Left ventricle myocardium superior (tissue), 1 donor: Measurements from ENCODE around the gene KLHL21. TPM values are rescaled to one million over a fixed set of nuclear protein-coding genes. Genes with fewer than 3 reads are reported as not detected.
"Not testable (repeated sequence)": the region's sequence is repeated elsewhere in the genome, so short reads cannot be mapped to it uniquely, and the experiment has no call there.

Experiments
- ATAC-seq: fragments of 200-7000 bp; cut with Tn5 transposase; one replicate; pipeline ENCODE4 v1.9.1; 2020; ENCODE audit warnings: mild to moderate bottlenecking, moderate library complexity
- DNase-seq: peaks from one replicate; pipeline ENCODE4 v3.0.0-alpha.2; 2020
- intact Hi-C: fragments of 100-400 bp; cut with micrococcal nuclease; formaldehyde crosslinking; loops from one replicate; pipeline ENCODE4 v1.11.0; 2022
- total RNA-seq: library from RNA; stranded (reverse); fragmentation: NEBNext Ultra II Directional; extraction: Animal tissue kit (Norgen Biotek cat#: 25700); gene quantifications from one replicate; pipeline ENCODE4 v1.2.1, GENCODE V29; 2021
- donor health status: DM: no; HTN: yes; CAD: no; lungs with severe emphysema.

The KLHL21 gene
- total RNA-seq, 1 donor from 2014 or later = 131 TPM

DNA sequence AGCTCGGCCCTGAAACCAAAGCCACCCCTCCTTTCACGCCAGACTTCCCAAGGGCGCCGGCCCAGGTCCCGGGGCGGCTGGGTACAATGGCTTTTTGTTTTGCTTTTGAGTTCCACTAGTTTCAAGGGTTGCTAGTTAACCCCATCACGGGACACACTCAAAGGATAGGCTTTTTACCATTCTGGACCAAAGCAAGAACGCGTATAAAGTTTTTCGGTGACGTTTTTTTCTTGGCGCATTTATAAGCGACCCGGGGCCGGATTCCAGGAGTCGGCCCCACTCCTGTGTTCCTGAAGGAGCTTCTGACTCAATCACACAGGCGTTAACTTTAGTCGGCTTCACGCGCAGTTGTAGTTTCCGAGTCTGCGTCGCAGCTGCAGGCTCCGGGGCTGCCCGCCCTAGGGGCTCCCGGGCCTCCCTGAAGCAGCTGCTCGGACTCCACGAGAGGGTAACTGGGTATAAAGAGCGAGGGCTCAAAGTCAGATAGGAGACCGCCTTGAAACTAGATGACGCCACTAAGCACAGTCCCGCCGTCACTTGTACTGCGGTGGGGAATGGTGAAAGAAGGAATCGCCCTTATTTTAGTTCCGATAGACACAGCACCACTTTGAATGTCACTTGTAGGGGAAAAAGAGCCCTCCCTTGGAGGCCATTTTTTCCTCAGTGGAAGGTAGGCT, 707 bp upstream of the KLHL21 start:
- DNase-seq (peak; percentile 73), ATAC-seq (peak; percentile 26)
- intact Hi-C loops = no loop called here

DNA sequence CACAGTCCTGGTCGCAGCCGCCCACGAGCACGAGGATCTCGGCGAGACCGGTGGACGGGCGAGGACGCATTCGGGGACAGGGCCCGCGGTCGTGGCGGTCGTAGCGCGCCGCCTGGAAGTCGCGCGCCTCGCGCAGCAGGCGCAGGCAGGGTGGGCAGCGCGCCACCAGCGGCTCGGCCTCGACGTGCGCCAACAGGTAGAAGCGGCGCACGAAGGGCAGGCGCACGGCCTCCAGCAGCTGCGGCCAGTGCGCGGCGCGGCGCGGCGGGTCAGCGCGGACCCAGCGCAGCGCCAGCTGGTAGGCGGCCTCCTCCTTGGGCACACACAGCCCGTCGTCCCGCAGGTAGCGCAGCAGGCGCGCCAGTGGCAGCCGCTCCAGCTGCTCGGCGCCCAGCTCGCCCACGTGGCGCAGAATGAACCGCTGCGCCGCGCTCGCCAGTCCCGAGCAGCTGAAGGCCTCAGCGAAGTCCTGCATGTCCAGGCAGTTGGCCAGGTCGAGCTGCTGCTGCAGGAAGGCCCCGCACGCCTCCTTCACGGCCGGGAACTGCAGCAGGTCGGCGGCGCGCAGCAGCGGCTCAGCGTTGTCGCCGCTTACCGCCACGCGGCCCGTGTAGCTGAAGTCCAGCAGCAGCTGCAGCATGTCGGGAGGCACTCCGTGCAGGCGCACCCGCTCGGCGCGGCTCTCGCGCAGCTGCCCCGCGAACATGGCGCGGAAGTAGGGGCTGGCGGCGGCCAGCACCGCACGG, 573 bp downstream of the KLHL21 start:
- intact Hi-C loops = no loop called here
- peak; percentile 70 for DNase-seq

DNA sequence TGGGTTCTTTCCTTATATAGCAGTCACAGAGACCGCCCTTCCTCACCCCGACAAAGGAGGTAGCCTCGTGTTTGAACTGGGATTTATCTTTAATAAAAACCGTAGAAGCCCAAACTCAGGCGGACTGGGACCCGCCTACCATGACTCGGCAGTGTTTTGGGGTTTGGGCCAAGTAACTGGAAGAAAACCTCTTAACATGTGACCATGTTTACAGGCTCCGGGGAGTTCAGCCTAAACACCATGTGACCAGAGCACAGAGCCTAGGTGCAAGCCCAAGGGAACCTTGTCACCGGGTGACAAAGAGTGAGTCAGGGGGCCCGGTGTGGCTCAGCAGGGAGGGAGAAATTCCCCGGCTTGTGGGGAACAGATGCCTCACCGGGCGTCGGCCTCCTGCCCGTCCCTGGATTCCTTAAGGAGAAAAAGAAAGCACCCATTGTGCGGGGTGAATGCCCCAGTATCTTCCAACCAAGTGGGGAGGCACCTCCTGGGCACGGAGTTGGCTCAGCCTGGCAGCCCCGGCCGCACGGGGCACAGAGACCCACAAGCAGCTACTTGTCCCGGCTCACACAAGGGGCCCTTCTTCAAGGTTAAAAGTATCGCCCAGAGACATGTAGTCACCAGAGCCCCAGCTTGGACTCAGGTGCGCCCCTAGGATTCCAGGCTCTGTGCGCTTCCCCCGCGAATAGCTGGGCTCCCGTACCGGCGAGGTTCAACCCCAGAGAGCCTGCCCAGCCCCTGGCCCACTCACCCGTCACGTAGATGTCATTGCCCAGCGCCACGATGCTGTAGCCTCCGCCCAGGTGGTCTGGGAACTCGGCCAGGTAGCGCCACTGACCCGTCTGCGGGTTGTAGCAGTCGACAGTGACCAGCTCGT, 1.4 kb downstream of the KLHL21 start:
- intact Hi-C loops = no loop called here
- DNase-seq = peak; percentile 70
- ATAC-seq = peak; percentile 27

More for the DNA sequence above, 573 bp downstream of the KLHL21 start:
- peak; percentile 21 for ATAC-seq

DNA sequence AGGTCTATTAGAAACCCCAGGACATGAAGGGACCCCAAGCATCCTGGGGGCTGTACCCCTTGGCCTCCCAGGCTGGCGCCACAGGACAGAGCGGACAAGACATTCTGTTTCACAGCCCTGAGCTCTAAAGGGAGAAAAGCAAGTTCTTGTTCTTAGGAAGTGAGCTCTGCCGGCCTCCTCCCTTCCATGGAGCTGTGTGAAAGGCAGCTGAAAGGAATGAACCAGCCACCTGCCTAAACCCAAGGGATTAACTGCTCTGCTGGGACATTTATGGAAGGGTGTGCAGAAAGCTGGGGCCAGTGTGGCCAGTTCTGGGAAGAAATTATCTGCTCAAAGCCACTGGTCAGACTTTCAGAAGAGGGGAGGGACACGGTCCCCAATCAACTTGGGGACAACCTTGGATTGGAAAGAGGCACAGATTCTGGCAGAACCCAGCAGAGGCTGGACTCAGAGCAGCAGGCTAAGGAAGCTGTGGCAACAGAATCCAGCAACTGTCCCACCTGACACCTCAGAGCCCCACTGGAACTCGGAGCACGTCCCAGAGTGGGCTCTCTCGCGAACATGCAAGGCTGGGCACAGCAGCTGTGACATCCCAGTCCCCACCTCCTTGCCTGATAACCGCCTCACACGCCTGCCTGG, 2.1 kb downstream of the KLHL21 start:
- DNase-seq (peak; percentile 72), ATAC-seq (peak; percentile 18)
- intact Hi-C loops = no loop called here

DNA sequence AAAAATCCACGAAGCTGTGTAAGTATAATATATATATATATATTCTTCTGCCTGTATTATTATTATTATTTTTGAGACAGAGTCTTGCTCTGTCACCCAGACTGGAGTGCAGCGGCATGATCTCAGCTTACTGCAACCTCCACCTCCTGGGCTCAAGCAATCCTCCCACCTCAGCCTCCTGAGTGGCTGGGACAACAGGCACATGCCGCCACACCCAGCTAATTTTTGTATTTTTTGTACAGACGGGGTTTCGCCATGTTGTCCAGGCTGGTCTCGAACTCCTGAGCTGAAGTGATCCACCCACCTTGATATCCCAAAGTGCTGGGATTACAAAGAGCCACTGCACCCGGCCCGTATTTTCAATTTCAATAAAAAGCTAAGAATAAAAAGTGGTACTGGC, 2.7 kb downstream of the KLHL21 start:
- not testable (repeated sequence) for ATAC-seq

DNA sequence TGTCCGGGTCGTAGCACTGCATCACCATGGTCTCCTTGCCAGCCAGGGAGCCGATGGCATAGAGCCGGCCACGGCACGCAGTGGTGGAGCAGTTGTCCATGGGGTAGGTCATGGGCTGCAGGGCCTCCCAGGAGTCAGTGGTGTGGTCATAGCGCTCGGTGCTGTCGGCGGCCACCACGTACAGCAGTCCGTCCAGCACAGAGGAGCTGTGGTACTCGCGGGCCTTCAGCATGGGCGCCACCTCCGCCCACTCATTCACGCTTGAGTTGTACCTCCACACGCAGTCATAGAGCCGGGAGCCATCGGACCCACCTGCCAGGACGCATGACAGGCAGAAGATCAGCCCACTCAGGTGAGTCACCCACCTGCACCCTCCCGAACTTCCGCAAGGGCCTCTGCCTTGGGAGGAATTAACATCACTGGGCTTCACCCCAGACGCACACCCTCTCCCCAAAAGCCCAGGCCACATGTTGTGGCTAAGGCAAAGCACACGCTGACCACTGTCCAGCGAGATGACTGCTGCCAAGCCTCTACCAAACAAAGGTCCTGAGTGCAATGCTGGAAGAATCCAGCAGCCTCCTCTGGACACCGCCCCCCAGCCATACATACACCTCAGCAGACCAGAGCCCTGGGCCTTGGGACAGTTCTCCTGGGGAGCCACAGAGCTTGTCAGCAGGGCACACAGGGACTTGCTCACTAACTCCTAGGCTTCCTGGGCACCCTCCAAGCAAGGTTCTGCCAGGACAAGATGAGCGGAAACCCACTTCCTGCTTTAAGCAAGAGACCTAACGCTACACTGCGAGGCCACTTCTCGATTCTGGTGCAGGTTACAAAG, 3.3 kb downstream of the KLHL21 start:
- no peak for ATAC-seq
- DNase-seq = peak; percentile 40
- intact Hi-C loops = no loop called here

More for the DNA sequence above, 2.7 kb downstream of the KLHL21 start:
- DNase-seq, intact Hi-C loops: not testable (repeated sequence)

DNA sequence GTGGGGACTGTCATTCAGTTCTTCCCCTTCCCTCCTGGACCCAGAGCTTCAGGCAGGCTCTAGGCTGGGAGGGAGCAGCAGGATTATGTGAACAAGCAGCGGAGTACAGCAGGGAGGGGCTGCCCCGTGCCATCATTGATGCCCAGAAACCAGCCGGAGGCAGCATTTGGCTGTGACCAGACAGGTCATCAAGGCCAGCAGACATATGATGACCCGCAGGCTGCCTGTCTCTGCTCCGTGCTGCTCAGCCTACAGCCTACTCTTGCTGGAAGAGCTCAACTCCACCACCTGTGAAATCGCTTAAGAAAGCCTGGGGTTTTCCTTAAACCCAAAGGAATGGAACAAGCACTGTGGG, 4.9 kb downstream of the KLHL21 start:
- intact Hi-C loops = no loop called here

DNA sequence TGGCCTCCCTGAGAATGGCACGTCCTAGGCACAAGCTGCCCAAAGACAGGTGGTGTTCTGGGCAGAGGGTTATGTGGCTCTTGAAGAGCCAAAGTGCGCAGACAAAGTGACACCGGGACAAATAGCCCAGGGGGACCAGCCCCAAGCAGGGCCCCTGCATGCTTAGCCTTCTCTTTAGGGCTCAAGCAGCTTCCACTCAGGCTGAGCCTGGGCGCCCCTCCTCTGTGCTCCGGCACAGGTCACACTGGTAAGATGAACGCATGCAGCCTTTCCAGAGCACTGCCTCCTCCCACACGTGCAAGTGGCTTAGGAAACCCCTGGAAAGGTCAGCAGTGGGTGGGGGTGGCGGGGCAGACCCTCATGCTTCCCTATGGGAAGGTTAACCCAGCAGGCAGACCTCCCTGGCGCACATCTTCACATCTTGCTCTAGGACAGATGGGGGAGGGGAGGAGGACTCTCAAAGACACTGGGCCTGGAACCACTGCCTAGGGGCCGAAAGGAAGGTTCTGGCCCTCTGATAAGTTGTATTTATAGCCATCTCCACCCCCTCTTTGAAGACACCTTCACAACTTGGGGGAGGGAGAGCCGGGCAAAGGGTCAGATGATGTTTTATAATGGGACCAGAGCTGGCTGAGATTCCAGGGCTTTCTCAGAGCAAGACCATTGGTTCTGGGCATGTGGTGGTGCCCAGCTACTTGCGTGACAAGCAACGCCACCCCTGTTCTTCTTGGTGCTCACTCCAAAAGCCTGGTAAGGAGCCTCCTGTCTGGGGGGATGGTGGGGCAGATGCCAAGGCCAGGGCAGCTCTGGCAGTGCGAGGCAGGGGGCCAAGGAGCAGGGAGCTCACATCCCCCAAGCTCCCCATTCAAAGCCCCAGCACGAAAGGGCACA, 5.5 kb downstream of the KLHL21 start:
- DNase-seq (no peak), ATAC-seq (peak; percentile 39)
- intact Hi-C loops = no loop called here

More for the DNA sequence above, 4.9 kb downstream of the KLHL21 start:
- ATAC-seq (no peak), DNase-seq (no peak)

DNA sequence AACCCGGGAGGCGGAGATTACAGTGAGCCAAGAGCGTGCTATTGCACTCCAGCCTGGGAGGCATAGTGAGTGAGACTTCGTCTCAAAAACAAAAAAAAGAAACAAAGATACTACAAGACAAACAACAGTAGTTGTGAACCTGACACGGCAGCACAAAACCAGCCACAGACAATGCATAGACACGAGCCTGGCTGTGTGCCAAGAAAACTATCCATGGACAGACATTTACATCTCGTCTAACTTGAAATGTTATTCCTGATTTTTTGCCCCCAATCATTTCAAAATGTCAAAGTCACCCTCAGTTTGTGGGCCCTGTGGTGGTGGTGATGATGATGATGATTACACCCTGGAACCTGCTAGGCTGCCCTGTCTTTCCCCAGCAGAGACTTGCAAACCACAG, 6.3 kb downstream of the KLHL21 start:
- DNase-seq (no peak), ATAC-seq (no peak)
- intact Hi-C loops = no loop called here

DNA sequence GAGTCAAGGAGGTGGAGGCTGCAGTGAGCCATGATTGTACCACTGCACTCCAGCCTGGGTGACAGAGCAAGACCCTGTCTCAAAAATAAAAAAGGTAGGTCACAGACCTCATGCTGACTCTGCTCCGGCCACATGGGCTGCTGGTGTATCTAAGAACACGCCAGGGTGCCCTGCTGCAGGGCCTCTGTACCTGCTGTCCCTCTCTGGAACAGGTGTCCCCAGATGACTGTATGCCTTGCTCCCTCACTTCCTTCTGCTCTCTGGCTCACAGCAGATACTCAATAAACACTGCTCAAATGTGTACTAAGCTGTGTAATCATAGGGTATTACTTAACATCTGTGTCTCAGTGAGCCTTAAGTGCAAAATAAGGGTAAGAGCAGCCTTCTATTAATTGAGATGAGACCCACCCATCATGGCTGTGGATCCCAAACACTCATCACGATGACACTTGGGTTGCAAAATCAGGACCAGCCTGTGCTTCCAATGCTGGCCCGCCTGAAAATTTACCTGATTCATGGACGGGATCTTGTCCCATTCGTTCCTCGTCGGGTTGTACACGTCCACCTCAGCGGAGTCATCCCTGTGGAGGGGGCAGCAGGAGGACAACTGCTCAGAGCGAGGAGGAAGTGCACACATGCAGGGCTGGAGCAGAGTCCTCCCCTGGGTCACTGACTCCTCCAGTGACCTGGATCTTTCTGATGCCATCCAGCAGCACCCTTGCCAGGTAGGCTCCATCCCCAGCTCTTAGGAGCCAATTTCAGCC, 7.5 kb downstream of the KLHL21 start:
- no peak for ATAC-seq
- DNase-seq = no peak
- intact Hi-C loops = no loop called here

DNA sequence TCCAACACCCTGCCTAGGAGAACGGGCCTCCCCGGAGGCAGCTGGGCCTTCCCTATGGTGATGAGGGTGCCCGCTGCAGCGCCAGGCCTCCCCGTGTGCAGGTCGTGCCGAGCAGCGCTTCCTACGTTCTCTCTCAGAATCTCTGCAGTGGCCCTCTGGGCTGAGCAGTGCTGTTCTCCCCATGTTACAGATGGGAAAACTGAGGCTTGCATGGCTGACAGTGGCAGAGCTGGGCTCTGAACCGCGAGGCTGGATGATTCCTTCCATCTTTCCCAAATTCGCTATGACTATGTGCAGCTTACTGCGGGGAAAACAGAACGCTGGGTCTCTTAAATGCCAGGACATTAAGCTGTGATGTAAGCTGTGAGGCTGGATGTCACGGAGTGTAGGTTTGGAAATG, 8.9 kb downstream of the KLHL21 start:
- no peak for DNase-seq
- intact Hi-C loops = no loop called here
- no peak for ATAC-seq

DNA sequence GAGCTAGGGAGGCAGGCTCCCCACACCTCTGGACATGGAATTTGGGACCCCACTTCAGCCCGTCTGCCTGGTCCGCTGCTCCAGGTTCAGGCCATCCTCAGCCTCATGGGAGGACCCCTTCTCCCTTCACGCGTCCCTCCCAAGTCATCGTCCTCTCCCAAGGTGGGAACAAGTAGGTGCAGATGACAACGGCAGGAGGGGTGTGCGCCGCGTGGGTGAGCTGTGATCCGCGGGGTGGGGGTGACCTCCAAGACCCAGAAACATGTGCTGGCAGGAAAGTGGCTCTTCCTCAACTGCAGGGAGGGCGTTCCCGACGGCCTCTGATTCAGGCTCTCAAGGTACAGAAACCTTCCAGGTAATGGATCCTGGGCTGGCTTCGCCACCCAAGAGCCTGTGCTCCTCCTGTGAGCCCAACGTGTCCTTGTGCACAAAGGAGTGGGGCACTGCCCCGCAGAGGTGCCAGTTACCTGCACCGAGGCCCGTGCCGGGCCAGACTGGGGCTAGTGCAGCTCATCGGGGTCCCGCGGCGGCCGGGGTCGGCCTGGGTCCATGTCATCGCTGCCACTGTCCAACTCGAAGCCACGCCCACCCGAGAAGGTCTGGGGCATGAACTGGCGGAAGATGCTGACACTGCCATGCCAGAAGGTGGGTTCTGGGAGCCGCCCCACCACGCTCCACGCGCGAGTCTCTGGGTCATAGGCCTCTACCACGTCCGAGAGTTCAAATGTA, 9.6 kb downstream of the KLHL21 start:
- DNase-seq = no peak
- no peak for ATAC-seq
- intact Hi-C loops = no loop called here

DNA sequence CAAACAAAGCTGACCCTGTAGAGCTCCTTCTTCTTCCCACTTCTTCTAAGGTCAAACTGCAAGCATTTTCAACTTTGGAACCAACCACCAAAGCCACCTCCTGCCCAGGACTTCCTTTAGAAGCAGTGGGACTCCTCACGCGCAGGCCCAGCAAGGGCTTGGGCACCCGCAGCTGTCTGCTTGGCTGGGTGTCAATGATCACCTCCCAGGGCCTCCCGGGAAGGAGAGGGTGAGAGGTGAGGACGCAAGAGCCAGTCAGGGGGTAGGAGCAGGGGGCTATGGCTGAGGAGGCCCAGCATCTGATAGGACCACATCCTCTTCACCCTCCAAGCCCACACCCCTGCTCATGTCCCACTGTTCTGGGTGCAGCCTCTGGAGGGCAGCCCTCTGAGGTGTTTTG, 10.2 kb downstream of the KLHL21 start:
- ATAC-seq (peak; percentile 24), DNase-seq (peak; percentile 56)
- intact Hi-C loops = no loop called here

DNA sequence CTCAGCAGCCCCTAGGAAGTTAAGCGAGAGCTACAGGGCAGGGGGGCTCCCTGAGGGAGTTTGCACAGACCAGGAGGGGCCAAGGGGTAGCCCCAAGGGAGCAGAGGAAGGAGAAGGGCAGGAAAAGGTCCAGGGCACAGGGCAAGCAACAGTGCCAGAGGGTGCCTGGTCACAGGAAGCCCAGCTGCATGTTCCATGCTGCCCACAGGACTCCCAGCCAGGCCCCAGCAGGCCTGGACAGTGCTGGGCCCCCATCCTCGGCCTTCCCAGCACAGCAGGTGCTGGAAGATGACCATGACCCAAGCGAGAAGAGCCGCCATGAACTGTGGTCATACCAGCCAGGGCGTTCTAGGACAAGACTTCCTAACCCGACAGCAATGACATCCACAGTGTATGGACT, 11.0 kb downstream of the KLHL21 start:
- ATAC-seq = no peak
- intact Hi-C loops = no loop called here
- no peak for DNase-seq

DNA sequence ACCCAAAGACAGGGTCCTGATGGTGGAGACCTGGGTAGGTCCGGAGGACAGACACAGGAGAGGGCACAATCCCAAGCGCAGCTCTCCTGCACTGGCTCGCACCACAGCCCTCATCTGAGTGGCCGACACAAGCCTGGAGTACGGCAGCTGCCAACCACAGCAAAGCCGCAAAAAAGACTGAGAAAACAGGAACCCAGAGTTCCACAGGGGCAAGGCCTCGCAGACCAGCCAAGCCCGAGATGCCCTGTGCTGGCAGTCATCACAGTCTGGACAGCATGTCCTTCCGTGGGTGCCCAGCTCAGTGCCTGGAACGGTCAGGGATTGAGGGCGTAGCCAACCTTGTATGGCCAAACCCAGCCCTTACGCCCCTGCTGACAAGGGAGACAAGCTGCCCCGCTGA, 11.4 kb downstream of the KLHL21 start:
- ATAC-seq = peak; percentile 20
- peak; percentile 65 for DNase-seq

DNA sequence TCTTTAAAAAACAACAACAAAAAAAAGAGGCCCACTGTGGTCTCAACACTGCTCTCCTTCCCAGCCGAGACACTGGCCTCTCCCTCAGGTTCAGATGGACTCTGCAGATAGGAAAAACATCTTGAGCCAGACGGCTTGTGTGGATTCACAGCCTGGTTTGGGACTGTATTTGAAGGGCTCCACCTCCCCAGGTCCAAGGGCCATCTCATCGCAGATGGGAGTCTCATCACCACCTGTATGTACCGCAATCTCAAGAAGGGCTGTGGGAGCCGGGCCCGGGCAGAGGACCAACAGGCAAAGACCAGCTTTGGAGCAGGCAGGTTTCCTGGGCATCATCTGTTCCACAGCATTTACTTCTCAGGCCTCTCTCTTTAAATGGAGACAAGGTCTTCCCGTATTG, 12.6 kb downstream of the KLHL21 start:
- intact Hi-C loops = no loop called here
- DNase-seq (no peak), ATAC-seq (no peak)

More for the DNA sequence above, 11.4 kb downstream of the KLHL21 start:
- intact Hi-C loops = no loop called here
